HEK293 (cell line): ENCODE data around the gene TGOLN2.

ENCODE experiments used
- CTCF ChIA-PET: fragments of 350-600 bp; formaldehyde crosslinking; extraction: SDS; loops from one replicate; lab custom pipeline; 2021; ENCODE audit warnings: antibody characterized with exemption; lab: Yijun Ruan, JAX
- POLR2A ChIA-PET: fragments of 300-600 bp; formaldehyde crosslinking; extraction: SDS; loops from one replicate; lab custom pipeline; 2020; ENCODE audit warnings: antibody characterized with exemption, inconsistent platforms; lab: Yijun Ruan, JAX
- H3K27ac ChIP-seq: fragments of 200-500 bp; sonication (Bioruptor generic); 2 replicates; pipeline ENCODE4 v1.5.1; 2014; ENCODE audit warnings: low read depth, low read length, control low read depth, inconsistent platforms; ENCODE audit errors: extremely low read depth
- H3K36me3 ChIP-seq, 2 experiments: fragments of 200-500 bp in 1 of 2; sonication (Bioruptor generic) in 1 of 2; 1 replicate in 1 of 2; 2 replicates in 1 of 2; pipeline ENCODE4 v1.5.1; 2014 to 2017; ENCODE audit warnings: inconsistent platforms in 2 of 2, low read length in 2 of 2; ENCODE audit not compliant: control insufficient read depth in 2 of 2, insufficient read depth in 1 of 2
- H3K4me1 ChIP-seq: fragments of 200-500 bp; sonication (Bioruptor generic); 2 replicates; pipeline ENCODE4 v1.5.1; 2014; ENCODE audit warnings: mild to moderate bottlenecking, low read length, inconsistent platforms; ENCODE audit not compliant: control insufficient read depth, insufficient read depth
- H3K4me3 ChIP-seq: 2 replicates; pipeline ENCODE4 v1.5.1; 2011; ENCODE audit warnings: low read depth, mild to moderate bottlenecking, control low read depth, low read length, moderate library complexity
- H3K9me3 ChIP-seq: fragments of 200-500 bp; sonication (Bioruptor generic); 2 replicates; pipeline ENCODE4 v1.5.1; 2014; ENCODE audit warnings: low read depth, low read length, inconsistent platforms; ENCODE audit not compliant: control insufficient read depth, insufficient read depth
- GFI1B ChIP-seq: fragments of 450-650 bp; formaldehyde crosslinking; IDR thresholded peaks from 2 replicates; pipeline ENCODE4 v1.5.1; 2016; ENCODE audit warnings: missing biosample characterization, missing genetic modification characterization
- GLIS1 ChIP-seq: fragments of 450-650 bp; formaldehyde crosslinking; IDR thresholded peaks from 2 replicates; pipeline ENCODE4 v1.5.1; 2016; ENCODE audit warnings: missing biosample characterization, missing genetic modification characterization
- GLIS2 ChIP-seq: fragments of 450-650 bp; formaldehyde crosslinking; IDR thresholded peaks from 2 replicates; pipeline ENCODE4 v1.5.1; 2016; ENCODE audit warnings: missing biosample characterization, missing genetic modification characterization
- OVOL3 ChIP-seq: fragments of 450-650 bp; formaldehyde crosslinking; IDR thresholded peaks from 2 replicates; pipeline ENCODE4 v1.5.1; 2016; ENCODE audit warnings: missing biosample characterization, missing genetic modification characterization
- PBX3 ChIP-seq: sonication (generic); formaldehyde crosslinking; IDR thresholded peaks from 2 replicates; pipeline ENCODE4 v1.8.1; 2022; ENCODE audit warnings: mild to moderate bottlenecking, moderate library complexity, missing genetic modification reagents
- SCRT1 ChIP-seq: fragments of 450-650 bp; formaldehyde crosslinking; IDR thresholded peaks from 2 replicates; pipeline ENCODE4 v1.5.1; 2016; ENCODE audit warnings: missing biosample characterization, missing genetic modification characterization, borderline replicate concordance
- ZFP69B ChIP-seq: fragments of 450-650 bp; formaldehyde crosslinking; IDR thresholded peaks from 2 replicates; pipeline ENCODE4 v1.5.1; 2016; ENCODE audit warnings: missing biosample characterization, missing genetic modification characterization
- ZNF132 ChIP-seq: fragments of 450-650 bp; formaldehyde crosslinking; IDR thresholded peaks from 2 replicates; pipeline ENCODE4 v1.5.1; 2017; ENCODE audit warnings: missing biosample characterization, missing genetic modification characterization, borderline replicate concordance
- ZNF16 ChIP-seq: fragments of 450-650 bp; formaldehyde crosslinking; IDR thresholded peaks from 2 replicates; pipeline ENCODE4 v1.5.1; 2016; ENCODE audit warnings: low read depth, missing biosample characterization, missing genetic modification characterization
- ZNF2 ChIP-seq: fragments of 450-650 bp; formaldehyde crosslinking; IDR thresholded peaks from 2 replicates; pipeline ENCODE4 v1.5.1; 2016; ENCODE audit warnings: missing biosample characterization, missing genetic modification characterization
- ZNF202 ChIP-seq: fragments of 450-650 bp; formaldehyde crosslinking; IDR thresholded peaks from 2 replicates; pipeline ENCODE4 v1.5.1; 2016; ENCODE audit warnings: missing biosample characterization, missing genetic modification characterization, borderline replicate concordance
- ZNF214 ChIP-seq: fragments of 450-650 bp; formaldehyde crosslinking; IDR thresholded peaks from 2 replicates; pipeline ENCODE4 v1.5.1; 2017; ENCODE audit warnings: missing biosample characterization, mild to moderate bottlenecking, missing genetic modification characterization, borderline replicate concordance
- ZNF23 ChIP-seq: fragments of 450-650 bp; formaldehyde crosslinking; IDR thresholded peaks from 2 replicates; pipeline ENCODE4 v1.5.1; 2016; ENCODE audit warnings: missing biosample characterization, missing genetic modification characterization, borderline replicate concordance
- ZNF239 ChIP-seq: fragments of 450-650 bp; formaldehyde crosslinking; IDR thresholded peaks from 2 replicates; pipeline ENCODE4 v1.5.1; 2016; ENCODE audit warnings: missing biosample characterization, missing genetic modification characterization
- ZNF24 ChIP-seq: fragments of 450-650 bp; formaldehyde crosslinking; IDR thresholded peaks from 2 replicates; pipeline ENCODE4 v1.5.1; 2016; ENCODE audit warnings: missing biosample characterization, missing genetic modification characterization
- ZNF473 ChIP-seq: fragments of 450-650 bp; formaldehyde crosslinking; IDR thresholded peaks from 2 replicates; pipeline ENCODE4 v1.5.1; 2017; ENCODE audit warnings: missing biosample characterization, missing genetic modification characterization
- ZNF48 ChIP-seq: fragments of 450-650 bp; formaldehyde crosslinking; IDR thresholded peaks from 2 replicates; pipeline ENCODE4 v1.5.1; 2016; ENCODE audit warnings: missing biosample characterization, missing genetic modification characterization
- ZNF510 ChIP-seq: fragments of 450-650 bp; formaldehyde crosslinking; IDR thresholded peaks from 2 replicates; pipeline ENCODE4 v1.5.1; 2018; ENCODE audit warnings: mild to moderate bottlenecking, missing genetic modification characterization, missing biosample characterization; ENCODE audit not compliant: insufficient replicate concordance
- ZNF529 ChIP-seq: fragments of 450-650 bp; formaldehyde crosslinking; IDR thresholded peaks from 2 replicates; pipeline ENCODE4 v1.5.1; 2017; ENCODE audit warnings: missing genetic modification characterization, missing biosample characterization; ENCODE audit not compliant: insufficient replicate concordance
- ZNF621 ChIP-seq: fragments of 450-650 bp; formaldehyde crosslinking; IDR thresholded peaks from 2 replicates; pipeline ENCODE4 v1.5.1; 2017; ENCODE audit warnings: missing biosample characterization, missing genetic modification characterization
- ZNF623 ChIP-seq: fragments of 450-650 bp; formaldehyde crosslinking; IDR thresholded peaks from 2 replicates; pipeline ENCODE4 v1.5.1; 2016; ENCODE audit warnings: missing biosample characterization, missing genetic modification characterization
- ZNF624 ChIP-seq: fragments of 450-650 bp; formaldehyde crosslinking; IDR thresholded peaks from 2 replicates; pipeline ENCODE4 v1.5.1; 2017; ENCODE audit warnings: missing biosample characterization, missing genetic modification characterization
- ZNF629 ChIP-seq: fragments of 450-650 bp; formaldehyde crosslinking; IDR thresholded peaks from 2 replicates; pipeline ENCODE4 v1.5.1; 2017; ENCODE audit warnings: missing biosample characterization, missing genetic modification characterization
- ZNF791 ChIP-seq: fragments of 450-650 bp; formaldehyde crosslinking; IDR thresholded peaks from 2 replicates; pipeline ENCODE4 v1.5.1; 2016; ENCODE audit warnings: missing biosample characterization, missing genetic modification characterization
- ZNF792 ChIP-seq: fragments of 450-650 bp; formaldehyde crosslinking; IDR thresholded peaks from 2 replicates; pipeline ENCODE4 v1.5.1; 2016; ENCODE audit warnings: missing biosample characterization, missing genetic modification characterization
- ZSCAN23 ChIP-seq: fragments of 450-650 bp; formaldehyde crosslinking; IDR thresholded peaks from 2 replicates; pipeline ENCODE4 v1.5.1; 2016; ENCODE audit warnings: missing biosample characterization, missing genetic modification characterization
- ZXDB ChIP-seq: fragments of 450-650 bp; formaldehyde crosslinking; IDR thresholded peaks from 2 replicates; pipeline ENCODE4 v1.5.1; 2016; ENCODE audit warnings: missing biosample characterization, missing genetic modification characterization
- TF ChIP-seq, protein P1 (sequence below): fragments of 450-650 bp; formaldehyde crosslinking; IDR thresholded peaks from 2 replicates; pipeline ENCODE4 v1.5.1; 2017; ENCODE audit warnings: missing biosample characterization, missing genetic modification characterization
- TF ChIP-seq, protein P2 (sequence below): fragments of 450-650 bp; formaldehyde crosslinking; IDR thresholded peaks from 2 replicates; pipeline ENCODE4 v1.5.1; 2016; ENCODE audit warnings: missing biosample characterization, missing genetic modification characterization
- TF ChIP-seq, protein P3 (sequence below): fragments of 450-650 bp; formaldehyde crosslinking; IDR thresholded peaks from 2 replicates; pipeline ENCODE4 v1.5.1; 2017; ENCODE audit warnings: missing biosample characterization, missing genetic modification characterization

The TGOLN2 gene

DNA sequence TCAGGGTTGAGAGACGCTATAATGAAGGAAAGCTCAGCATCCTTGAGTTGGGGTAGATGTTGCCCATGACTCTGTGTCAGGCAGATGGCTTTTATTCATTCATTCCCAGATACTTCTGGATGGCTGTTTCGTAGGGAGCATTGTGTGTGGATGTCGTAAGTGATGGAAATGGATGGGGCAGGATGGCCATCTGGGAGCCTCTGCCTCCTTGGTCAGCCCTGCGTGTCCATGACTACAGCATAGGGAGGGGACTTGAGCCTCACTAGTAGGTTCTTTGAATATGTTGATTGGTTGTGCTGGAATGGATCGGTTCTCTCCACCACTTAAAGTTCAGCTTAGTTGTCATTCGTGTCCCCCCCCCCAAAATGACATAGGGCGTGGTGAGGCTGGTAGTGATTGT is 44.9 kb downstream of the TGOLN2 start:
- no peak overlapping the region for H3K27ac ChIP-seq
- no peaks in the 10 kb centered on the region for H3K4me1 ChIP-seq
- POLR2A ChIA-PET: interaction anchor here (0.6 kb wide), 1 partner anchor 14 kb away, joined by 5 read pairs; no protein-coding TSS in a partner anchor
- CTCF ChIA-PET: interaction anchor here (1.3 to 10.1 kb wide), 5 partner anchors 9 to 357 kb away, joined by 5 to 137 read pairs (median 36); partner anchors contain the start of gene TCF7L1
- H3K4me3 ChIP-seq: no peak overlapping the region
- no peaks in the 10 kb centered on the region for H3K36me3 ChIP-seq
- H3K9me3 ChIP-seq: no peaks in the 10 kb centered on the region
- no peak for TF ChIP-seq ZNF629 (tag by site-specific recombination)
- TF ChIP-seq ZNF624 (tag by site-specific recombination): no peak
- TF ChIP-seq ZNF48: no peak
- no peak for TF ChIP-seq PBX3
- TF ChIP-seq ZFP69B (tag by site-specific recombination): no peak
- no peak for TF ChIP-seq GLIS1
- no peak for TF ChIP-seq ZNF132
- no peak for TF ChIP-seq OVOL3 (tag by site-specific recombination)
- TF ChIP-seq, protein P1, sequence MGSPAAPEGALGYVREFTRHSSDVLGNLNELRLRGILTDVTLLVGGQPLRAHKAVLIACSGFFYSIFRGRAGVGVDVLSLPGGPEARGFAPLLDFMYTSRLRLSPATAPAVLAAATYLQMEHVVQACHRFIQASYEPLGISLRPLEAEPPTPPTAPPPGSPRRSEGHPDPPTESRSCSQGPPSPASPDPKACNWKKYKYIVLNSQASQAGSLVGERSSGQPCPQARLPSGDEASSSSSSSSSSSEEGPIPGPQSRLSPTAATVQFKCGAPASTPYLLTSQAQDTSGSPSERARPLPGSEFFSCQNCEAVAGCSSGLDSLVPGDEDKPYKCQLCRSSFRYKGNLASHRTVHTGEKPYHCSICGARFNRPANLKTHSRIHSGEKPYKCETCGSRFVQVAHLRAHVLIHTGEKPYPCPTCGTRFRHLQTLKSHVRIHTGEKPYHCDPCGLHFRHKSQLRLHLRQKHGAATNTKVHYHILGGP (tag by site-specific recombination): no peak
- TF ChIP-seq ZNF214 (tag by site-specific recombination): no peak
- TF ChIP-seq ZNF202 (tag by site-specific recombination): no peak
- TF ChIP-seq ZSCAN23 (tag by site-specific recombination): no peak
- no peak for TF ChIP-seq ZNF16 (tag by site-specific recombination)
- no peak for TF ChIP-seq ZNF510 (tag by site-specific recombination)
- no peak for TF ChIP-seq SCRT1 (tag by site-specific recombination)
- no peak for TF ChIP-seq ZNF473 (tag by site-specific recombination)
- TF ChIP-seq, all 188 proteins: peak for 0

GRCh38 chr2:85281553-85281952 is 46.2 kb downstream of the TGOLN2 start:
- Histone ChIP-seq H3K4me1 (no peaks in the 10 kb centered on the region), H3K27ac (no peak overlapping the region), H3K4me3 (no peak overlapping the region), H3K36me3 (no peaks in the 10 kb centered on the region), H3K9me3 (no peaks in the 10 kb centered on the region)
- ChIA-PET CTCF (interaction anchor here (10.1 kb wide), 1 partner anchor 17 kb away, joined by 103 read pairs; no protein-coding TSS in a partner anchor), POLR2A (no interaction called here)
- TF ChIP-seq ZNF24 (tag by site-specific recombination) (no peak), ZNF792 (tag by site-specific recombination) (no peak), ZNF621 (tag by site-specific recombination) (no peak), ZNF529 (tag by site-specific recombination) (no peak), ZNF239 (tag by site-specific recombination) (no peak), ZNF23 (tag by site-specific recombination) (no peak), ZNF629 (tag by site-specific recombination) (no peak), ZNF791 (tag by site-specific recombination) (no peak), GLIS2 (tag by site-specific recombination) (no peak), GFI1B (no peak), ZNF2 (tag by site-specific recombination) (no peak), ZNF623 (tag by site-specific recombination) (no peak), ZXDB (no peak)
- TF ChIP-seq, protein P2, sequence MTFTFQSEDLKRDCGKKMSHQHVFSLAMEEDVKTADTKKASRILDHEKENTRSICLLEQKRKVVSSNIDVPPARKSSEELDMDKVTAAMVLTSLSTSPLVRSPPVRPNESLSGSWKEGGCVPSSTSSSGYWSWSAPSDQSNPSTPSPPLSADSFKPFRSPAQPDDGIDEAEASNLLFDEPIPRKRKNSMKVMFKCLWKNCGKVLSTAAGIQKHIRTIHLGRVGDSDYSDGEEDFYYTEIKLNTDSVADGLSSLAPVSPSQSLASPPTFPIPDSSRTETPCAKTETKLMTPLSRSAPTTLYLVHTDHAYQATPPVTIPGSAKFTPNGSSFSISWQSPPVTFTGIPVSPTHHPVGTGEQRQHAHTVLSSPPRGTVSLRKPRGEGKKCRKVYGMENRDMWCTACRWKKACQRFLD (tag by site-specific recombination): no peak
- TF ChIP-seq, protein P3, sequence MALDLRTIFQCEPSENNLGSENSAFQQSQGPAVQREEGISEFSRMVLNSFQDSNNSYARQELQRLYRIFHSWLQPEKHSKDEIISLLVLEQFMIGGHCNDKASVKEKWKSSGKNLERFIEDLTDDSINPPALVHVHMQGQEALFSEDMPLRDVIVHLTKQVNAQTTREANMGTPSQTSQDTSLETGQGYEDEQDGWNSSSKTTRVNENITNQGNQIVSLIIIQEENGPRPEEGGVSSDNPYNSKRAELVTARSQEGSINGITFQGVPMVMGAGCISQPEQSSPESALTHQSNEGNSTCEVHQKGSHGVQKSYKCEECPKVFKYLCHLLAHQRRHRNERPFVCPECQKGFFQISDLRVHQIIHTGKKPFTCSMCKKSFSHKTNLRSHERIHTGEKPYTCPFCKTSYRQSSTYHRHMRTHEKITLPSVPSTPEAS (tag by site-specific recombination): no peak
- TF ChIP-seq, all 188 proteins: peak for 0
